IMR-90 (cell line): ENCODE results near the gene TBC1D30.

Experiments used
- BHLHE40 ChIP-seq: fragments of 150-350 bp; IDR thresholded peaks from 2 replicates; pipeline ENCODE4 v1.6.1; 2016; ENCODE audit warnings: mild to moderate bottlenecking, low read depth, low read length
- CEBPB ChIP-seq: IDR thresholded peaks from 2 replicates; pipeline ENCODE4 v1.6.1; 2012; ENCODE audit warnings: low read depth, low read length, improper control_type of control experiment
- CTCF ChIP-seq: conservative IDR thresholded peaks from 2 replicates; pipeline ENCODE4 v1.5.1; 2012; ENCODE audit warnings: mild to moderate bottlenecking, low read depth, low read length, improper control_type of control experiment
- FOS ChIP-seq: fragments of 150-350 bp; IDR thresholded peaks from 2 replicates; pipeline ENCODE4 v1.6.1; 2016; ENCODE audit warnings: low read depth, low read length
- MAFK ChIP-seq: IDR thresholded peaks from 2 replicates; pipeline ENCODE4 v1.6.1; 2012; ENCODE audit warnings: low read depth, low read length, improper control_type of control experiment
- MAZ ChIP-seq: IDR thresholded peaks from 2 replicates; pipeline ENCODE4 v1.6.1; 2012; ENCODE audit warnings: low read depth, mild to moderate bottlenecking, low read length, improper control_type of control experiment, moderate library complexity, borderline replicate concordance
- MXI1 ChIP-seq: IDR thresholded peaks from 2 replicates; pipeline ENCODE4 v1.6.1; 2012; ENCODE audit warnings: low read depth, mild to moderate bottlenecking, low read length, moderate library complexity, borderline replicate concordance
- NFE2L2 ChIP-seq: fragments of 150-350 bp; IDR thresholded peaks from 2 replicates; pipeline ENCODE4 v1.6.1; 2016; ENCODE audit warnings: low read depth, mild to moderate bottlenecking, low read length
- POLR2A ChIP-seq: IDR thresholded peaks from 2 replicates; pipeline ENCODE4 v1.6.1; 2012; ENCODE audit warnings: mild to moderate bottlenecking, low read depth, low read length
- RAD21 ChIP-seq: IDR thresholded peaks from 2 replicates; pipeline ENCODE4 v1.6.1; 2012; ENCODE audit warnings: low read length, improper control_type of control experiment
- RCOR1 ChIP-seq: IDR thresholded peaks from 2 replicates; pipeline ENCODE4 v1.6.1; 2012; ENCODE audit warnings: mild to moderate bottlenecking, low read length, improper control_type of control experiment; ENCODE audit not compliant: insufficient replicate concordance
- RFX5 ChIP-seq: IDR thresholded peaks from 2 replicates; pipeline ENCODE4 v1.8.0; 2012; ENCODE audit warnings: low read depth, mild to moderate bottlenecking, low read length, moderate library complexity
- SMC3 ChIP-seq: fragments of 150-350 bp; IDR thresholded peaks from 2 replicates; pipeline ENCODE4 v1.6.1; 2016; ENCODE audit warnings: low read depth, mild to moderate bottlenecking, antibody characterized with exemption, low read length, moderate library complexity
- USF2 ChIP-seq: fragments of 150-350 bp; IDR thresholded peaks from 2 replicates; pipeline ENCODE4 v1.6.1; 2017; ENCODE audit warnings: mild to moderate bottlenecking, antibody characterized with exemption, low read length, low read depth

- TF ChIP-seq CTCF (no peak), SMC3 (no peak), MAFK (no peak), RAD21 (no peak), MXI1 (no peak), BHLHE40 (no peak), NFE2L2 (no peak), RCOR1 (no peak), CEBPB (no peak), POLR2A (no peak), MAZ (no peak), RFX5 (no peak), FOS (no peak), USF2 (no peak)
Measured at GRCh38 chr12:64840119-64840518, 15.7 kb downstream of the TBC1D30 start.
